WI38 (cell line): ENCODE data around the gene FSD1L.

Source experiments
- H3K4me3 ChIP-seq: 2 replicates; pipeline ENCODE4 v1.5.1; 2011; ENCODE audit warnings: low read depth, mild to moderate bottlenecking, control low read depth, low read length
- CTCF ChIP-seq: IDR thresholded peaks from 2 replicates; pipeline ENCODE4 v1.5.1; 2012; ENCODE audit warnings: low read depth, mild to moderate bottlenecking, control low read depth, low read length

FSD1L gene

DNA sequence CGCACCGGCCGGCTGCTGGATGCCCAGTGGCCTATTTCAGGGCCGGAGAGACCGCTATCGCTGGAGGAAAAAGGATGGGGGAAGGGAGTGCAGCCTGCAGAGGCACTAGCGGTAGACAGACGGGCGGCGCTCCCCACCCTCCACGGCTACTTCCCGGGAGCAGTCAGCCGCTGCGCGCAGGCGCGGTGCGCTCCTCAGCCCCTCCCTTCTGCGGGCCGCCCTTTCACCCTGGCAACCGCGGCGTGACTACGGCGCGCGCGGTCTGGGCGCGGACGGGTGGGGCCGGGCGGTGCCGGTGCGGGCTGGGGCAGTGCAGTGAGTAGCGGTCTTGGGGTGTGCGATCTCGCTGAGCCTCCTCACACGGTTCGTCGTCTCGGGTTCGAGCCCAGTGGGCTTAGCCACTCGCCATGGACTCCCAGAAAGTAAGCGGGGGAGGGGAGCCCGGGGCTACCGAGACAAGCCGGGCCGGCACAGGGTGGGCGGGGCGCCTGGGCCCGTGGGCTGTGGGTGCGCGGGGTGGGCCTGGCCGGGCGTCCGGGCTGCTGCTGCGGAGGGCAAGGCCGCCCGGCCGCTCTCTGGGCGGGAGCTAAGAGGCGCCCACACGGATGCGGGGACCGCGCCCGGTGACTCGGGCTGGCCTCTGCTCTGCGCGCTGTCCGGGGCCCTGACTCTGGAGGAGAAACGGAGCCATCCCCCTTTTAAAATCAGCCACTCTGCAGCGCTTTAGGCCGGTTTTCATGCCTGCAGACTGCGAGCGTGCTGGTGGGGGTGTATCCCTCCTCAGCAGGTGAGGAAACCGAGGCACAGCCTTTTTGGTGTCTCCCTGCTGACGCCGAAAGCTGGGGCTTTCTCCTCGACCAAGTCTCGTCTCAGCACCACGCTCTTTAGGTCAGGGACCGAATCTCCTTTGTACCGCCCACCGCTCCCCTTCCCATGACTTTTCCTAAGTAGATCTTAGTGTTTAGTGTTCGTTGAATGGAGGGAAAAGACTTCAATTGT is at the start of gene FSD1L:
Gene FSD1L, plus strand, starts transcription at position 221 of the 999 bp plus-strand sequence. Its CDS starts 187 bp downstream, at position 408.
- peak; percentile 63 for TF ChIP-seq CTCF
- peak within 1 kb of the TSS; percentile 90 for H3K4me3 ChIP-seq

DNA sequence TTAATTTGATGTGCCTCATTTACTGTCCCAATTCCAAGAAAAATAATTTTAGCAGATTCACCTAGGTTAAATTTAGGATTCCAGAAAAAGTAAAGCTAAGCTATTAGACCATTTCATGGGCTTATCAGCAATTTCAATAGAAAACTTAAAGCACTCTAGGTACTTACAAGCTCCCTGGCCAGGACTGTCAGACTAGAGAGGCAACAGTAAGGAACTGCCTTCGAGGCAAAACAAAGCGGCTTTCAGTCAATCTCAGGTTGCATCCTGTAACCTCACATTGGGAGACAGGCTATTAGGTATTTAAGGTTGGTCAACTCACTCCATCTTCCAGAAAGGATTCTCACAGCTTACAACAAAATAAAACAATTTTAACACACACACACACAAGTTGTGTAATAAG is 48.7 kb upstream of the FSD1L start:
- no peak overlapping the region for H3K4me3 ChIP-seq
- TF ChIP-seq CTCF = no peak

- no peak overlapping the region for H3K4me3 ChIP-seq
- no peak for TF ChIP-seq CTCF
Observed at GRCh38 chr9:105401651-105402050, 46.2 kb upstream of the FSD1L start.

DNA sequence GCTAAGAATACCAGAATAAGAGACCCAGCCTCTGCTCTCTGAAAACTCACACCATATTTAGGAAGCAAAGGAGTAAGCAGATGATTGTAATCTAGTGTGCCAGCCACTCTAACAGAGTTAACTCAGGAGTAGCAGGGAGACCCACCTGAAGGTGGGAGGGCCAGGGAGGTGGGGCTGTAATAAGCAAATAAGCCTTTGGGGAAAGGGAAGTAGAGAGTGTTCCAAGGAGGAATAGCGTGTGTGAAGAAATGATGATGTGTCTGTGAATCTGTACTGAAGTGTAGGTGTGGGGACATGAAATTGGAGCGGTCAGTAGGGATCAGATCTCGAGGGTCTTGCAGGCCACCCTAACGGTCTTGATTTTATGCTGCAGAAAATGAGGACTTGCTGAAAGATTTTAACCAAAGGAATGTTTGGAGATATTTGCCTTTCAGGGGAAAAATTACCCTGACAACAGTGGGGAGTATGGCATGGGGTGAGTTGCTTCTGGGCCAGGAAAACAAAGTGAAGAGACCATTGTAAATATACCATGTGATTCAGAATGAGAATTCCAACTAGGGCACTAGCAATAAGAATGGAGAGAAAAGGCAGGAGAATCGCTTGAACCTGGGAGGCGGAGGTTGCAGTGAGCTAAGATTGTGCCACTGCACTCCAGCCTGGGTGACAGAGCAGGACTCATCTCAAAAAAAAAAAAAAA is 44.1 kb upstream of the FSD1L start:
- TF ChIP-seq CTCF = no peak
- H3K4me3 ChIP-seq = no peak overlapping the region

GRCh38 chr9:105405514-105406131 is 42.2 kb upstream of the FSD1L start:
- no peak overlapping the region for H3K4me3 ChIP-seq
- TF ChIP-seq CTCF = no peak

DNA sequence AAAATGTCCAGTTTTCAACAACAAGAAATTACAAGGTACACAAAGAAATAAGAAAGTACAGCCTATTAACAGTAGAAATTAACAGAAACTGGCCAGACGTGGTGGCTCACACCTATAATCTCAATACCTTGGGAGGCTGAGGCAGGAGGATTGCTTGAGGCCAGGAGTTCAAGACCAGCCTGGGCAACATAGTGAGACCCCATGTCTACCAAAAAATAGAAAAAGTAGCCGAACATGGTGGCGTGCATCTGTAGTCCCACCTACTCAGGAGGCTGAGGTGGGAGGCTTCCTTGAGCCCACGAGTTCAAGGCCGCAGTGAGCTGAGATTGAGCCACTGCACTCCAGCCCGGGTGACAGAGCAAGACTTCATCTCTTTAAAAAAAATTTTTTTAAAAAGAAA is 41.5 kb upstream of the FSD1L start:
- H3K4me3 ChIP-seq = no peak overlapping the region
- TF ChIP-seq CTCF = no peak
